ENCODE data around the gene ST6GALNAC2.

ST6GALNAC2 gene

GRCh38 chr17:76549215-76549518 lies 36.5 kb downstream of the ST6GALNAC2 start:
- TF ChIP-seq CTCF (IDR thresholded peaks at IDR 0.05), result no peak

- TF ChIP-seq CTCF (IDR thresholded peaks at IDR 0.05), result no peak
These were observed 37.1 kb downstream of the ST6GALNAC2 start for GRCh38 chr17:76548378-76549214.

- peak; percentile 16; the same call in 1 of the 2 replicates for TF ChIP-seq CTCF (IDR thresholded peaks at IDR 0.05)
These were observed 37.9 kb downstream of the ST6GALNAC2 start for GRCh38 chr17:76547642-76548202.

GRCh38 chr17:76547183-76547641 lies 38.4 kb downstream of the ST6GALNAC2 start:
- peak; percentile 69 for TF ChIP-seq CTCF (IDR thresholded peaks at IDR 0.05)

- TF ChIP-seq CTCF (IDR thresholded peaks at IDR 0.05), result no peak
These were observed 39.0 kb downstream of the ST6GALNAC2 start for GRCh38 chr17:76546556-76547182.

- no peak for TF ChIP-seq CTCF (IDR thresholded peaks at IDR 0.05)
These were observed 39.6 kb downstream of the ST6GALNAC2 start for GRCh38 chr17:76545918-76546555.

- no peak for TF ChIP-seq CTCF (IDR thresholded peaks at IDR 0.05)
These were observed 40.9 kb downstream of the ST6GALNAC2 start for GRCh38 chr17:76544546-76545365.

All from LNCAP (cell line).